GM19193 (cell line): Measurements from ENCODE around the gene KRT78.

Source experiments
- POLR2A ChIP-seq: IDR thresholded peaks from 4 replicates; pipeline ENCODE4 v1.6.1; 2011; ENCODE audit not compliant: insufficient read depth, insufficient read length; ENCODE audit errors: extremely low read depth

The KRT78 gene

DNA sequence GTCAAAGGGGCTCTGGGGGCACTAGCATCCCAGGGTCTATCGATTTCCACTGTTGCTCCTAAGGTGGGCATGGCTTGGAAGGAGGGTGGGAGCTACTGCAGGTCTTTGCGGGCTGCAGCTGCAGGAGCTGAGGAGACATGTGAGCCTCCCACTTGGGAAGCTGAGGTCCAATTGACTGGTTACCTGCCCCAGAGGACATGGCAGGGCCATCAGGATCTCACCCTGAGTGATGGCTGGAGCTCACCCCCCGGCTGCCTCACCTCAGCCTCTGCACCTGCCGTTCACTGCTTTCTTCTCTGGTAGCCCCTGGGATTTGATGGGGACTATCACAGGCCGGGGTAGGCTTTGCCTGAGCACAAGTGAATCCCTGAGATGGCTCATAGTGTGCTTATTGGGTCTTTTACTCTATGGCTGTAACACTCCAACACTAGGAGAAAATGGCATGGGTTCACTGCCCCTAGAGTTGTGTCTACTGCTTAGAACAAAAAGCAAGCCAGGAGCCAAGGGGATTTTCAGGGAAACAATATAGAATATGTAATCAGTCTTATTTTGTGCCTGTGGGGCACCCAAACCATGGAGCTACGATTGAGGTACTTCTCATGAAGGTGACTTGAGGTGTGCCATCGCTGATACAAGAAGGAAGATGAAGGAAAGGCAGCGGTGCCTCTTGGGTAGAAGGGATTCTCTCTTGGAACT is 31.6 kb downstream of the KRT78 start:
- TF ChIP-seq POLR2A, result no peak

DNA sequence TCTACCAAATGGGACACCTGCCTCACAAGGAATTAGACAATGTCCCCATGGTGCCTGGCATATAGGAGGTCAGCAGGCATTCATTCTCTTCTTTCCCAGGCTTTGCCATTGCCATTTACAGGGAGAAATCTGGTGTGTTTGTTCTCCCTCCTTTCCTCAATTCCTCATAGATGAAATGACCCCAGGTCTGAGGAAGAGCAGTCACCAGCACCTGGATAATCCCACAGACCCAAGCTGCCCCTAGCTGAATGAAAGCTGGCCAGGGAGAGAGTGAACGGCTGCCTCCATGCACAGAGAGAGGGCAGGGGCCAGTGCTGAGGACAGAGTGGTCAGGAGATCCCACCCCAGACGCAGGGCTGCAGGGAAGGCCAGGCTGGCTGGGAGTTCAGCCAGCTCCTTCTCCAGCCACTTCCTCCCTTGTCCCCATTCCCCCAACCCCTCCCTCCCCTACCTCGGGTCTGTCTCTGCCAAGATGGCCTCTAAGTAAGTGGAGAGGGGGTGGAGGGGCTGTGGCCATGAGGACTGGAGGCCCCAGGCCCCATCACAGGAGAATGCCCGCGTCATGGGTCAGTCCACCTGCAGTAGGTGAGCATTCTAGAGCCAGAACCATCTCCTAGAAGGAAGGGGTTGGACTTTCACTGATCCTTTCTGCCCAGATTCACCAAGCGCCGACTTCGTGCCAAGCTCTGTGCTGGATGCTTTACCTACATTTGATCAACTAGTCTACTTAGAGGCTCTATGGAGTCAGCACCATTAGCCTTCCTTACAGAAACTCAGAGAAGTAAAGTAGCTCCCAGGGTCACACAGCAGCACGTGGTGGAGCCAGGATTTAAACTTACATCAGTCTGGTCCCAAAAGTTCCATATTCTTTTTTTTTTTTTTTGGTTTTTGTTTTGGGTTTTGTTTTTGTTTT is 32.9 kb downstream of the KRT78 start:
- TF ChIP-seq POLR2A, result no peak

DNA sequence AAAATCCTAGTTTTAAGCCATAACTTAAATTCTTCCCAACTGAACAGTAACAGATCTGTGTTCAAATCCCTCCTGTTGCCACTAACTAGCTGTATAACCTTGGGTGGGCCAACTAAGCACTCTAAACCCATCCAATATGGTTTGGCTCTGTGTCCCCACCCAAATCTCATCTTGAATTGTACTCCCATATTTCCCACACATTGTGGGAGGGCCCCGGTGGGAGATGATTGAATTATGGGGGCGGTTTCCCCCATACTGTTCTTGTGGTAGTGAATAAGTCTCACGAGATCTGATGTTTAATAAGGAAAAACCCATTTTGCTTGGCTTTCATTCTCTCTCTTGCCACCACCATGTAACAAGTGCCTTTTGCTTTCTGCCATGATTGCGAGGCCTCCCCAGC is 33.6 kb downstream of the KRT78 start:
- no peak for TF ChIP-seq POLR2A

DNA sequence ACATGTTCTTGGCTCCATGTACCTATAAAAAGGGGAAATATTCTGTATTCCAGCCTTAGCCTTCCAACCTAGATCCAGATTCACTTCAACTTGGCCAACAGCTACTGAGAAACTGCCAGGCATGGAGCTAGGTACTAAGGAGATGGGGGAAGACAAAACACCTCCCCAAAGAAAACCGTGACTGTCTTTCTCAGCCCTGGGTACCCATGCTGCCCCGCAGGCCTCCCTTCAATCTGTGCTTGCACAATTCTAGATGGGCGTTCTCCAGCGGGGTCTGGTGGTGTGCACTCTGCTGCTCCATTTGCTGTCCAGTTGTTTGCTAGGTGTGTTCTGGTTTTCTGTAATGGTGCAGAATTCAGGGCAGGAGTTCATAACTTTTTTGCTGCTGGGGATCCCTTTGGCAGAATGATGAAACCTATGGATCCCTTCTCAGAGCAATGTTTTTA is 34.1 kb downstream of the KRT78 start:
- no peak for TF ChIP-seq POLR2A

DNA sequence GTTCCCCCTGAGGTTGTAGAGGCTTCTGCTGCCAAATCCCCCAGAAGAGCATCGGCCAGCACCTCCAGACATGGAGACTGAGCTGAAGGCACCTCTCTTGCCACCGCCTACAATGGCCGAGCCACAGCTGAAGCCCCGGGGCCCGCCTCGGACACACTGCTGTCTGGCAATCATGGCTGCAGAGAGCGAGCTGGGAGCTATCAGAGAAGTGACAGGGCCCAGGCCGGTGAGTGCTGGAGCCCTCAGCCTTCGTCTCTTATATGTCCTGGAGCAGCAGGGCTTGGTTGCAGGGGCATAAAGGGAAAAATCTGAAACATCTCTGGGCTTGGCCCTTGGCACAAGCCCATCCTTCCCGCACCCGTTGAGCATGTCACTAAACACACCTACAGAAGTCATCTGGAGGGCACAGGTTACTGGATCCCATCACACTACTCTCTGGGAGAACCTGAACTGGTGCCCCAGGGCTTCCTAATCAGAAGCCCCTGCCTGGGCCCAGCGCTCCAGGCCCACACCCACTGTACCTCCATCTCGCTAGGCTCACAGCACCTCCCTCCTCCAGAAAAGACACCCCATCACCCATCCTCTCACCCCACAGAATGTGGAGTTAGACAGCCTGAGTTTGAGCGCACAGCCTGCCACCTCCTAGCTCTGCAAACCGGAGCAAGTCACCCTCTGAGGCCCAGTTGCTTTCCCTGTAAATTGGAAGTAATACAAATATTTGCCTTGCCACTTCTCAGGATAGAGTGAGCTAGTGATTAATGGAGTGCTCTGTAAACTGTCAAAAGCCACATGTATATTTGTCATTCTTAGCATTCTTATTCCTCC is 34.7 kb downstream of the KRT78 start, which contains the start of gene KRT4:
KRT4 (minus strand) TSS at position 232 of the 825 bp plus-strand sequence; CDS start at position 174, 58 bp downstream.
- TF ChIP-seq POLR2A, result no peak

DNA sequence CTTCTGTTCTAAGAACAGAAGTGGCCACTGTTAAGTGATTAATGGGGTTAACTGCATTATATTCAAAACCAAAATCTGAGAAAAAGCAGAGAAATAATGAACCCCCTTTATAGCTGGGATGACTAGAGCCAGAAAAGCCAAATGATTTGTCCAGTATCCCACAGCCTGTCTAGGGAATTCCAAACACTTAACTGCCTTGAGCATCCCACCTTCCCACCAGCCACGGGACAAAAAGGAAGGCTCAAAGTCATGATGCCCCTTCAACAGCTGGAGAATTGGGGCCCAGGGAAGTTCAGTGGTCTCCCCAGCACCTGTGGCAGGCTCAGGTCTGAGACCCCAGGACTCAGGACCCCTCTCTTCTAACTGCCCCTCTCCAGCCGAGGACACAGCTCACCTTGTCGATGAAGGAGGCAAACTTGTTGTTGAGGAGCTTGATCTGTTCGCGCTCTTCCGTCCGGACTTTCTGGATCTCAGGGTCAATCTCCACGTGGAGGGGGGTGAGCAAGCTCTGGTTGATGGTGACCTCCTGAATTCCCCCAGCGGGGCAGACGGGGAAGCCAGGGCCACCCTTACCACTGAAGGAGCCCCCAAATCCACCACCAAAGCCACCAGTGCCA is 35.5 kb downstream of the KRT78 start:
- no peak for TF ChIP-seq POLR2A

DNA sequence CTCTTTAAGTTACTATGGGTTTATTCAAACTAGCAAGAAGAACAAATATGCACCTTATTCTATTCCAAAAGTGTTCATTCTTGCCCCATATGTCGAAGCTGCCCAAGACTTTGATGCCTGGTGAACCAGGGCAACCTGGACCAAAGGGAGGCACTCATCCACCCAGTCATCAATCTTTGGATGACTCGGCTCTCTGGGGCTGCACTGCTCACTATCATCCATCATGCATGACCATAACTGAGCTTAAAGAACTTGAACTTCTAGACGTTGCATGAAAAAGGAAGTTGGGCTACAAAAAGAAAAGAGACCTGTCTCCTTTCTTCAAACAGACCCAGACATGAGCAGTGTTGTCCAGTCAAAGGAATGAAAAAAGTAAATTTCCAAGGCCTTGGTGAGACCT is 36.0 kb downstream of the KRT78 start:
- TF ChIP-seq POLR2A, result no peak

DNA sequence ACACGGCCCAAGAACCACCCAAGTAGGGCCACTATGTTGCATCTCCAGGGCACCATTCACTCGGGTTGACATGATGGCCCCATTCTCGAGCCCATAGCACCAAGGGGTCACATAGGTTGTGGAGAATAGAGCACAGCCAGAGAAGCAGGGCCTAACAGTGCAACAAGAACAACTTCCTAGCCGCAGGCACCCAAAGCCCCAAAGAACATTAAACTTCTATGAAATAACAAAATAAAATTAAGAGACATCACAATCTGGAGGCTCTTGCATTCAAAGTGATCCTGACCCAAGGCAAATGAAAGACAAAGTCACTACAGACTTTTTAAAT is 36.8 kb downstream of the KRT78 start:
- TF ChIP-seq POLR2A, result no peak

DNA sequence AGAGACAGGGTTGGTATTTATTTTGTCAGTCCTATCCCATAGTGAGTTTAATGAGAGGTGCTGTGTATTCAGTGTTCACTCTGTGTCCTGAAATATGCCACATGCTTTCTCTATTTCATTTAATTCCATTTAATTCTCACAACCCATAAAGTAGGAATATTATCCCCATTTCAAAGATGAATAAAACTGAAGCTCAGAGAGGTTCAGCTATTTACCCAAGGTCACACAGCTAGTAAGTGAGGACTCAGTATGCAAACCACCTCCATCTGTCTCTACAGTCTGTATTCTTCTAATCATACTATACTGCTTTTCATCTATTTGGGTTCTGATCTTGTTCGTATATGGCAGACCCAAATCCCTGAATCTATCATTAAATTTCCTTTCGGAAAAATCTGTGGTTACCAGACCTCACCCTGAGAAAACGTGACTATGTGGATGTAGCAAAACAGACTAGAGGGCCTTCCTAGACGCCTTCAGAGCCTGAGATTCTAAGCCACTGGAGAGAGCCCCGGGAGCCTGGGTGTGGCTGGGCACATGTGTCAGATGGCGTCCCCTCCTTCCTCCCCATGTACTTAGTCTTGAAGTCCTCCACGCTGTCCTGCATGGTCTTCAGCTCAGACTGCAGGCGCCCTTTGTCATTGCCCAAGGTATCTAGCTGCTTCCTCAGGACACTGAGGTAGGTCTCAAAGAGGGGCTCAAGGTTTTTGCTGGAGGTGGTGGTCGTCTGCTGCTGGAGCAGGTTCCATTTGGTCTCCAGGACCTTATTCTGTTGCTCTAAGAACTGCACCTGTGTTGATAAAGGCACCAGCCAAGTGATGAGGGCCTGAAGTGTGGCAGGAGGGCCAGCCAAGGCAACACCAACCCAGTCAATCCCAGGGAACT is 37.4 kb downstream of the KRT78 start:
- no peak for TF ChIP-seq POLR2A

DNA sequence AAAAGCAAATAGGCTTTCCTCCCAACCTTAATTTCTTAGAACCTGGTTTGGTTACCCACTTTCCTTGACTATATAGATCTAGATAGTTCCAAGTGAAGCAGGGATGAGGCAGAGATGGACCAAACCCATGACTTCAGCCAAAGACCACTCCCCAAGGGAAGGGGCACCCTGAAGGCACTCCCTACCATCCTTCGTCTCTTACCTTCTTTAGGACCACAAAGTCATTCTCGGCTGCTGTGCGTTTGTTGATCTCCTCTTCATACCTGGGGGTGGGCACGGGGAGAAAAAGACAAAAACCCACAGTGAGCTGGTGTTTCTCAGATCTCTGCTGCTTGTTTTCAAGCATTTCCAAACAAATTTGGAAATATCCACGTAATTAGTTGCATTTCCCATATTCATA is 38.2 kb downstream of the KRT78 start:
- TF ChIP-seq POLR2A, result no peak

DNA sequence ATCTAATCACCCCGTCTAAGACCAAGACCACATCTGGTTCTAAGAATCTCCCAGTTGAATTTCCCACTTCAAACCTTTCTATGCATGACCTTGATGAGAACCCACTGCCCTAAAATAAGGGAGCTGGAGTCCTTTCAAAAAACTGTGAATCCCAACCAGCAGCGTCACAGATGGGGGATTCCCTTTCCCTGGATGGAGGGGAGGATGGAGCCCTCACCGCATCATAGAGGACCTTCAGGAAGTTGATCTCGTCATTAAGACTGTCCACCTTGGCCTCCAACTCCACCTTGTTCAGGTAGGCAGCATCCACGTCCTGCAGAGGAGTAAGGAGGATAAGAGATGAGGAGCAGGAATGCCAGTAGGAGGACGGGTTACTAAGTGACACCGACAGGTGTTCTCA is 39.6 kb downstream of the KRT78 start:
- TF ChIP-seq POLR2A, result no peak

DNA sequence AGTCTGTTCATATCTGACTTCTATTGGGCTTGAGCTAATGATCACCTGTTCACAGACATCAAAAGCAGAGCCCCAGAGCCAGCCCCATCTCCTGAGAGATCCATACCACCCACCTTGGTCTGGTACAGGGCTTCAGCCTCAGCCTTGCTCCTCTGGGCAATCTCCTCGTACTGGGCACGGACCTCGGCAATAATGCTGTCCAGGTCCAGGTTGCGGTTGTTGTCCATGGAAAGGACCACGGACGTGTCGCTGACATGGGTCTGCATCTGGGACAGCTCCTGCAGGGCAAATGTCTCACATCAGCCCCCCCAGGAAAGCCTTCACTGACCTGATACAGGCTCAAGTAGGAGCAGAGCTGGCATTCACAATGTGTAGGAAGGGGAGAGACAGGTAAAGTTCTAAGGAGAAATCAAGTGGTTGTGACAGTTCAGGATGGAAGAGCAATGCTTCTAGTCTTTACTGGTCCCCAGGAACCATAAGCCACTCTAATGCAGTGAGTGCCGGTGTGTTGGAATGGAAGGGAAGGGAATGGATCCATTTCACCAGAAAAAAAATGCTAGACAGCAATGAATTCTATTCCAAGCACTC is 40.1 kb downstream of the KRT78 start:
- TF ChIP-seq POLR2A, result no peak
